ENCODE results near the gene ERO1B. TPM values are rescaled to one million over a fixed set of nuclear protein-coding genes. Genes with fewer than 3 reads are reported as not detected.

ERO1B gene
- total RNA-seq, 2 experiments from 2014 or later: 7.0 to 11.0 TPM

DNA sequence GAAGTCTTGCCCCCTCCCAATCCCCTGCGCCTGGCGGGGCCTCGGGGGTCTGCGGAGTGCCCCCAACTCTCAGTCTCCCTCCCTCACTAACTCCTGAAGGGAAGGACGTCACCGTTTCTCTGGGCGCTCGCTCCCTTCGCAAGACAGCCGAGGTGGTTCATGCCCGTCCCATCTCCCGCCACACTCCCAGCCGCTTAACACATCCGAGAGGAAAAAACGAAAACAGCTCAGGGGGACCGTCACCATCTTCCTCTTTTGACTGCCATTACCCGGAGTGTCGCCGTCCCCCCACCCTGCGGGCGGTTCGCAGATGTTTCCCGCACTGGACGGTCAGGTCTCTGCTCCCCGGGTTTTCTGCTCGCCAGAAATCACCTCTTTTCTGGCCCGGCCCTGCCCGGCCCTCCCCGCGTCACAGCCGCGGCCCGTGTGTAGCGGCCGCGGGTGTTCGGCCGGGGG lies 532 bp downstream of the ERO1B start:
- intact Hi-C loops (cut with micrococcal nuclease; ENCODE audit: unreplicated experiment): loop anchor here (2.0 to 10.0 kb wide), 5 partner anchors 326 to 954 kb away; partner anchors contain the start of genes ARID4B, B3GALNT2, GGPS1 and LYST
- peak overlapping the region; percentile 6; the same call in 1 of the 2 replicates for H2AFZ ChIP-seq (ENCODE audit: low read length)
- POLR2A ChIA-PET: interaction anchor here (0.6 to 0.8 kb wide), 4 partner anchors 8 to 68 kb away, joined by 3 read pairs; no protein-coding TSS in a partner anchor

DNA sequence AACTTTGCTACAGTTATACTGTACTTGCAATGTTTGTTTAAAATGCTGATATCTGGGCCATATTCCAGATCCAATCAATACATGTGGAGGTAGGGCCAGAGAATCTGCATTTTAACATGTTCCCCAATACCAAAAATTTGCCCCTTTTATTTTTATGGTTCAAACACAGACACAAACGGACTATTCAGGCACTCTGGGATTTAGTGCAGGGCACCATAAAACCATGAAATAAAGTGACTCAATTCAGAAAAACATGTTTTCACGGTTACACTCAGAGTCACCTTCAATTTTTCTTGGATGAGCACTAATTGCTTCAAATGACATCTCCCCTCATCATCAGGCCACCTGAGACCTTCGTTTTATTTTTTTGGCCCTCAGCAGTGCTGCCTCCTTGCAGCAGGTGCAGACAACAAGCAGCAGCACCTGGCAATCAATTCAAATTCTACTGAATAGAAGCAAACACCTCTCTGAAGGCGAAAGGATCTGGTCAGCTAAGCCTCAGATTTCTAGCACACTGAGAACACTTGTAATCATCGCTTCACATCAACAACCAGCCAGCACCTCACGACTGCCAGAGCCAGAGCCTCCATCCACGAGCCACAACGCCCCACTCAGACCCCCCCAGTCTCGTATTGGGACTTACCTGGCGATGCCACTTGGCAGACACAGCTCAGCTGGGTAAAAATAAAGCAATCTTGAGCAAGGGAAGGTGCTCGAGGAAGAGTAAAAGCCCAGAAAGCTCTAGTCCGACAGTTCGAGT lies 1.1 kb downstream of the ERO1B start:
- H3K4me1 ChIP-seq (ENCODE audit: insufficient read depth, low read length, poor library complexity, severe bottlenecking): peaks cover 46% of the 10 kb centered on the region
- BruUV-seq (replicated peaks): TSS peak; percentile 43
- H4K20me1 ChIP-seq (ENCODE audit: insufficient read depth, low read length): no peaks in the 10 kb centered on the region
- peak overlapping the region; percentile 90 for H3K4me2 ChIP-seq (ENCODE audit: low read length)
- peaks cover 4% of the 10 kb centered on the region; the same call in 1 of the 2 replicates for H3K36me3 ChIP-seq (ENCODE audit: insufficient read depth, low read length)
- peak overlapping the region; percentile 40 for H3K27ac ChIP-seq (ENCODE audit: low read depth, low read length, poor library complexity, severe bottlenecking)
- peaks cover 10% of the 10 kb centered on the region; the same call in 1 of the 2 replicates for H3K79me2 ChIP-seq (ENCODE audit: insufficient read depth, low read depth, low read length)
- ChIA-PET CTCF (ENCODE audit: unreplicated experiment) (no interaction called here), POLR2A (interaction anchor here (0.6 to 0.8 kb wide), 3 partner anchors 22 to 67 kb away, joined by 3 read pairs; no protein-coding TSS in a partner anchor)
- peak; percentile 66 for DNase-seq (ENCODE audit: low spot score)
- H2AFZ ChIP-seq (ENCODE audit: low read length): peak overlapping the region; percentile 6; the same call in 1 of the 2 replicates
- H3K4me3 ChIP-seq (ENCODE audit: low read depth, low read length, poor library complexity, severe bottlenecking): peak overlapping the region; percentile 85
- intact Hi-C loops (cut with micrococcal nuclease; ENCODE audit: unreplicated experiment): loop anchor here (2.0 to 10.0 kb wide), 5 partner anchors 326 to 953 kb away; partner anchors contain the start of genes ARID4B, B3GALNT2, GGPS1 and LYST
- TF ChIP-seq, protein P1, sequence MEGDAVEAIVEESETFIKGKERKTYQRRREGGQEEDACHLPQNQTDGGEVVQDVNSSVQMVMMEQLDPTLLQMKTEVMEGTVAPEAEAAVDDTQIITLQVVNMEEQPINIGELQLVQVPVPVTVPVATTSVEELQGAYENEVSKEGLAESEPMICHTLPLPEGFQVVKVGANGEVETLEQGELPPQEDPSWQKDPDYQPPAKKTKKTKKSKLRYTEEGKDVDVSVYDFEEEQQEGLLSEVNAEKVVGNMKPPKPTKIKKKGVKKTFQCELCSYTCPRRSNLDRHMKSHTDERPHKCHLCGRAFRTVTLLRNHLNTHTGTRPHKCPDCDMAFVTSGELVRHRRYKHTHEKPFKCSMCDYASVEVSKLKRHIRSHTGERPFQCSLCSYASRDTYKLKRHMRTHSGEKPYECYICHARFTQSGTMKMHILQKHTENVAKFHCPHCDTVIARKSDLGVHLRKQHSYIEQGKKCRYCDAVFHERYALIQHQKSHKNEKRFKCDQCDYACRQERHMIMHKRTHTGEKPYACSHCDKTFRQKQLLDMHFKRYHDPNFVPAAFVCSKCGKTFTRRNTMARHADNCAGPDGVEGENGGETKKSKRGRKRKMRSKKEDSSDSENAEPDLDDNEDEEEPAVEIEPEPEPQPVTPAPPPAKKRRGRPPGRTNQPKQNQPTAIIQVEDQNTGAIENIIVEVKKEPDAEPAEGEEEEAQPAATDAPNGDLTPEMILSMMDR (conservative IDR thresholded peaks at IDR 0.05; ENCODE audit: low read length): 0 out of 2 replicates have a peak, but pooled peaks have one; percentile 14
- TF ChIP-seq EZH2phosphoT487 (IDR thresholded peaks at IDR 0.05; ENCODE audit: borderline replicate concordance, low read depth, low read length): no peak
- no peaks in the 10 kb centered on the region for H3K9me2 ChIP-seq (ENCODE audit: insufficient read depth, low read length)
- H3K9me3 ChIP-seq (ENCODE audit: low read length): no peaks in the 10 kb centered on the region; the same call in 1 of the 2 replicates

More for the DNA sequence above, 532 bp downstream of the ERO1B start:
- H3K9me2 ChIP-seq (ENCODE audit: insufficient read depth, low read length): no peaks in the 10 kb centered on the region
- peak overlapping the region; percentile 85 for H3K4me3 ChIP-seq (ENCODE audit: low read depth, low read length, poor library complexity, severe bottlenecking)
- BruUV-seq (replicated peaks): no TSS peak
- CTCF ChIA-PET (ENCODE audit: unreplicated experiment): no interaction called here
- peaks cover 4% of the 10 kb centered on the region; the same call in 1 of the 2 replicates for H3K36me3 ChIP-seq (ENCODE audit: insufficient read depth, low read length)
- peaks cover 10% of the 10 kb centered on the region; the same call in 1 of the 2 replicates for H3K79me2 ChIP-seq (ENCODE audit: insufficient read depth, low read depth, low read length)
- no peaks in the 10 kb centered on the region; the same call in 1 of the 2 replicates for H3K9me3 ChIP-seq (ENCODE audit: low read length)
- DNase-seq (ENCODE audit: low spot score): peak; percentile 42
- TF ChIP-seq, protein P1 (conservative IDR thresholded peaks at IDR 0.05; ENCODE audit: low read length): no peak
- no peak for TF ChIP-seq EZH2phosphoT487 (IDR thresholded peaks at IDR 0.05; ENCODE audit: borderline replicate concordance, low read depth, low read length)
- peak overlapping the region; percentile 90 for H3K4me2 ChIP-seq (ENCODE audit: low read length)
- H4K20me1 ChIP-seq (ENCODE audit: insufficient read depth, low read length): no peaks in the 10 kb centered on the region
- H3K27ac ChIP-seq (ENCODE audit: low read depth, low read length, poor library complexity, severe bottlenecking): peak overlapping the region; percentile 40
- H3K4me1 ChIP-seq (ENCODE audit: insufficient read depth, low read length, poor library complexity, severe bottlenecking): peaks cover 52% of the 10 kb centered on the region

Data from OCI-LY7 (cell line).